Neural progenitor cell (in vitro differentiated cells): ENCODE data around the gene RENBP.

Experiments
- CTCF ChIP-seq: fragments of 200-600 bp; sonication (generic); IDR thresholded peaks from 2 replicates; pipeline ENCODE4 v1.5.1; 2017; ENCODE audit warnings: antibody characterized with exemption, mild to moderate bottlenecking
- EZH2 ChIP-seq: fragments of 200-600 bp; sonication (generic); IDR thresholded peaks from 2 replicates; pipeline ENCODE4 v1.6.1; 2017; ENCODE audit warnings: antibody characterized with exemption, mild to moderate bottlenecking, moderate library complexity

- TF ChIP-seq CTCF, result no peak
- no peak for TF ChIP-seq EZH2
These were observed 31.2 kb downstream of the RENBP start for GRCh38 chrX:153913211-153913610.
